Neural cell (in vitro differentiated cells): ENCODE measurements around the gene TMSB4X.

Experiments used
- CTCF ChIP-seq: fragments of 450-650 bp; IDR thresholded peaks from 2 replicates; pipeline ENCODE4 v1.5.1; 2014; ENCODE audit warnings: antibody characterized with exemption, mild to moderate bottlenecking, moderate library complexity; ENCODE audit not compliant: poor library complexity, severe bottlenecking
- EP300 ChIP-seq: fragments of 450-650 bp; conservative IDR thresholded peaks from 2 replicates; pipeline ENCODE4 v1.6.1; 2014; ENCODE audit warnings: antibody characterized with exemption, mild to moderate bottlenecking, moderate library complexity; ENCODE audit not compliant: poor library complexity, severe bottlenecking
- REST ChIP-seq: IDR thresholded peaks from 2 replicates; pipeline ENCODE4 v1.6.1; 2012; ENCODE audit warnings: borderline replicate concordance
- TAF1 ChIP-seq: IDR thresholded peaks from 2 replicates; pipeline ENCODE4 v1.6.1; 2012; ENCODE audit warnings: low read depth

GRCh38 chrX:12961196-12961718 lies 13.7 kb upstream of the TMSB4X start:
- TF ChIP-seq CTCF (no peak), EP300 (no peak), TAF1 (no peak), REST (no peak)
